ENCODE results near the gene ANKRD10. TPM values are rescaled to one million over a fixed set of nuclear protein-coding genes. Genes with fewer than 3 reads are reported as not detected.

ANKRD10 gene
- total RNA-seq, 1 donor from 2014 or later: 132 TPM

- Histone ChIP-seq H3K36me3 (ENCODE audit: control insufficient read depth in 3 of 3, insufficient read depth in 3 of 3, low read length in 3 of 3) (no peaks in the 10 kb centered on the region), H3K27ac (ENCODE audit: low read depth, low read length) (no peak overlapping the region), H3K27me3 (ENCODE audit: control insufficient read depth in 3 of 3, insufficient read depth in 3 of 3, low read length in 3 of 3) (no peaks in the 10 kb centered on the region), H3K9me3 (ENCODE audit: control insufficient read depth in 3 of 3, low read length in 3 of 3) (peaks cover 0 to 6% (median 4%) of the 10 kb centered on the region in 3 donors), H3K9ac (ENCODE audit: low read depth in 1 of 3, low read length in 3 of 3) (no peak overlapping the region), H3K4me1 (ENCODE audit: control insufficient read depth in 3 of 3, insufficient read depth in 3 of 3, low read length in 3 of 3) (peaks cover 12 to 18% (median 14%) of the 10 kb centered on the region in 3 donors), H3K4me3 (ENCODE audit: low read length in 3 of 3) (no peak overlapping the region)
These were observed 14.4 kb upstream of the ANKRD10 start for GRCh38 chr13:110929104-110929777.

GRCh38 chr13:110925023-110925612 lies 10.2 kb upstream of the ANKRD10 start:
- no peaks in the 10 kb centered on the region for H3K36me3 ChIP-seq (ENCODE audit: control insufficient read depth in 3 of 3, insufficient read depth in 3 of 3, low read length in 3 of 3)
- H3K27ac ChIP-seq (ENCODE audit: low read depth, low read length): peak overlapping the region; percentile 81
- H3K4me3 ChIP-seq (ENCODE audit: low read length in 3 of 3): no peak overlapping the region
- H3K27me3 ChIP-seq (ENCODE audit: control insufficient read depth in 3 of 3, insufficient read depth in 3 of 3, low read length in 3 of 3): no peaks in the 10 kb centered on the region
- H3K4me1 ChIP-seq (ENCODE audit: control insufficient read depth in 3 of 3, insufficient read depth in 3 of 3, low read length in 3 of 3): peaks cover 14 to 31% (median 21%) of the 10 kb centered on the region in 3 donors
- H3K9ac ChIP-seq (ENCODE audit: low read depth in 1 of 3, low read length in 3 of 3): peak overlapping the region in 2 of 3 donors; percentile 36 to 47
- peaks cover 0 to 2% (median 0%) of the 10 kb centered on the region in 3 donors for H3K9me3 ChIP-seq (ENCODE audit: control insufficient read depth in 3 of 3, low read length in 3 of 3)

DNA sequence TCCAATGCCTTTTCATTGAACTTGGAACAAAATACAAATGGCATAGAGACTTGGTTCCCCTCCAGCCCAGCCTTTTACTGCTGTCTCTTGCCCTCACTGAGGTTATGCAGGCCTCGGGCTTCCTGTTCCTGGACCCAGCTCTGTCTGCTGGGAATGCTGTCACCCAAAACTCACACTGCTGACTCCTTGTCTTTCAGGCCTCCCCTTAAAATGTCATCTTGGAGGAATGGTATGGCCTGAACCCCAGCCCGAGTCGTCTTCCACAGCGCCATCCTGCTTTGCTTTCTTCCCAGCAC lies 9.7 kb upstream of the ANKRD10 start:
- H3K36me3 ChIP-seq (ENCODE audit: control insufficient read depth in 3 of 3, insufficient read depth in 3 of 3, low read length in 3 of 3): no peaks in the 10 kb centered on the region
- H3K4me3 ChIP-seq (ENCODE audit: low read length in 3 of 3): no peak overlapping the region
- H3K4me1 ChIP-seq (ENCODE audit: control insufficient read depth in 3 of 3, insufficient read depth in 3 of 3, low read length in 3 of 3): peaks cover 14 to 31% (median 22%) of the 10 kb centered on the region in 3 donors
- peak overlapping the region; percentile 81 for H3K27ac ChIP-seq (ENCODE audit: low read depth, low read length)
- H3K27me3 ChIP-seq (ENCODE audit: control insufficient read depth in 3 of 3, insufficient read depth in 3 of 3, low read length in 3 of 3): no peaks in the 10 kb centered on the region
- H3K9ac ChIP-seq (ENCODE audit: low read depth in 1 of 3, low read length in 3 of 3): peak overlapping the region in 2 of 3 donors; percentile 36 to 47
- H3K9me3 ChIP-seq (ENCODE audit: control insufficient read depth in 3 of 3, low read length in 3 of 3): no peaks in the 10 kb centered on the region

DNA sequence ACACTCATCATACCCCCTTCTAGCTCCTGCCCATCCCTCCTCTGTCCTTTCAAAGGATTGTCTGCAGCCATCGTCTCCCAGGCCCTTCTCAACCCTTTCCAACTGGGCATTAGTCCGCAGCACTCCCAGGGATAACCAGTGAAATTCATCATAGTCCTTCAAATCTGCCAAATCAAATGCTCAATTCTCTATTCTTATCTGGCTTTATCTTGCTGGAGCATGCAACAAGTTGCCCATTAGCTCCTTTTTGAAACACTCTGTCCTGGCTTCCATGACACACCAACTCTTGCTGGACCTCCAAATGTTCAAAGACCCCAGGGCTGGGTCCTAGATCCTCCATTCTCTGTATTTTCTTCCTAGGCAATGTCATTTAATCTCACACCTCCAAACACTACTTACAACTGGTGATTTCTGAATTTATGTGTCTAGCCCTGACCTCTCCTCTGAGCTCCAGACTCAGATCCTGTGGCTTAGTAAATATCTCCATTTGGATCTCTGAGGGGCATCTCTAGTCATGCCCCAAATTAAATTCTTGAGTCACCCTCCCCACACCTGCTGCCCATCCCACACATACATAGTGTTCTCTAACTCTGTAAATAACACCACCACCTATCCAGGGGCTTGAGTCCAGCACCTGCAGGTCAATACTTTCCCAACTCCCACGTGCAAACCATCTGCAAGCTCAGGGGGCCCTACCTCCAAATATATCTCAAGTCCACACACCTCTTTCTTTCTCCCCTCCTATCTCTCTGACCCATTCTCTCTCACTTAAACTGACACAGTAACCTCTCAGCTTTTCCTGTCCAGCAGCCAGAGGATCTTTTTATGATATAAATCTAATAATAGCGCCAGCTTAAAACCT lies 9.1 kb upstream of the ANKRD10 start:
- H3K4me1 ChIP-seq (ENCODE audit: control insufficient read depth in 3 of 3, insufficient read depth in 3 of 3, low read length in 3 of 3): peaks cover 14 to 31% (median 22%) of the 10 kb centered on the region in 3 donors
- H3K9me3 ChIP-seq (ENCODE audit: control insufficient read depth in 3 of 3, low read length in 3 of 3): no peaks in the 10 kb centered on the region
- no peaks in the 10 kb centered on the region for H3K27me3 ChIP-seq (ENCODE audit: control insufficient read depth in 3 of 3, insufficient read depth in 3 of 3, low read length in 3 of 3)
- H3K27ac ChIP-seq (ENCODE audit: low read depth, low read length): peak overlapping the region; percentile 81
- no peaks in the 10 kb centered on the region for H3K36me3 ChIP-seq (ENCODE audit: control insufficient read depth in 3 of 3, insufficient read depth in 3 of 3, low read length in 3 of 3)
- no peak overlapping the region for H3K4me3 ChIP-seq (ENCODE audit: low read length in 3 of 3)
- H3K9ac ChIP-seq (ENCODE audit: low read depth in 1 of 3, low read length in 3 of 3): no peak overlapping the region

DNA sequence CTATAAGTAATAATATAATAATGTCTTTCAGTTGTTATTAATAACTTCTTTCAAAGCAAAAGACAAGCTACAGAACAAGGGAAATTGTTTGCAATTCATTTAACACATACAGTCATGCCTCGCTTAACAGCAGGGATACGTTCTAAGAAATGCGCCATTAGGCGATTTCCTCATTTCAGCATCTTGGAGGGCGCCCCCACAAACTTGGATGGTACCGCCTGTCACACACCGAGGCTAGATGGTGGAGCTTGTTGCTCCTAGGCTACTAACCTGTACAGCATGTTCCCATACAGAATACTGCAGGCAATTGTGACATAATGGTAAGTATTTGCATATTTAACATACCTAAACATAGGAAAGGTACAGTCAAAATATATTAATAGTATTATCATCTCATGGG lies 8.2 kb upstream of the ANKRD10 start:
- Histone ChIP-seq H3K27ac (ENCODE audit: low read depth, low read length) (no peak overlapping the region), H3K9me3 (ENCODE audit: control insufficient read depth in 3 of 3, low read length in 3 of 3) (no peaks in the 10 kb centered on the region), H3K27me3 (ENCODE audit: control insufficient read depth in 3 of 3, insufficient read depth in 3 of 3, low read length in 3 of 3) (no peaks in the 10 kb centered on the region), H3K4me1 (ENCODE audit: control insufficient read depth in 3 of 3, insufficient read depth in 3 of 3, low read length in 3 of 3) (peaks cover 14 to 31% (median 22%) of the 10 kb centered on the region in 3 donors), H3K4me3 (ENCODE audit: low read length in 3 of 3) (no peak overlapping the region), H3K36me3 (ENCODE audit: control insufficient read depth in 3 of 3, insufficient read depth in 3 of 3, low read length in 3 of 3) (no peaks in the 10 kb centered on the region), H3K9ac (ENCODE audit: low read depth in 1 of 3, low read length in 3 of 3) (no peak overlapping the region)

DNA sequence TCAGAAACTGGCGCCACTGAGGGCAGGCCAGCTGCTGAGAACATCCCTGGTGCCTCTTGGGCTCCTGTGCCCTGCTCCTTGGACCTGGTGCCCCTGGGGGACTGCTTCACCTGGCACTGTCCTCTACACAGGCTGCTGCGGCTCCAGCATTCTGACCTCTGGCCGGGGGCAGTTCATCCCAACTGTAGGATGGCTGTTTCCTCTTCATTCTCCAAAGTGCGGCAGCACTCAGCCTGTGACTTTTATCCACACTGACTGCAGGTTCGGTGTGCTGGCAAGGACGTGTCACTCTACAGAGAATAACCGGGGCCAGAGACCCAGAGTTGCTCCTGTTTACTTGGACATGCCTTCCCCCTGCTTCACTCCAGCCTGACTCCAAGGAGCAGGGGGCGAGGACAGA lies 7.6 kb upstream of the ANKRD10 start:
- H3K36me3 ChIP-seq (ENCODE audit: control insufficient read depth in 3 of 3, insufficient read depth in 3 of 3, low read length in 3 of 3): no peaks in the 10 kb centered on the region

DNA sequence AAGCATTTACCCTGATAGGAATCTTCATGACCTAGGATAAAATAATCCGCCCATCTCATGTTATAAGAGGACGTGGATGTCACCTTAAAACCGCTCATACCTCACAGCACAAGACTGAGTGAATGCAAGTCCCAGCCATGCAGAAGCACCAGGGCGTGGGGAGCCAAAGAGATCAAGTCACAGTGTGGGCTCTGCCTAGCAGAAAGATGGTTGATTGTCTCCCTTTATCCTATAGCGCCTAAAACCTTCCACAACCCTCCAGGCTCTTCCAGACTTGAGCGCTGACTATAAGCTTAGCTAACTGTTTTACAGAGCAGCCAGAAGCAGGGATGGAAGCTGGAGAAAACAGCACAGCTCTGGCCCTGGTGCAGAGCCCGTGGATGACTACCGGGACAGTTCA lies 6.8 kb upstream of the ANKRD10 start:
- Histone ChIP-seq H3K27me3 (ENCODE audit: control insufficient read depth in 3 of 3, insufficient read depth in 3 of 3, low read length in 3 of 3) (no peaks in the 10 kb centered on the region), H3K27ac (ENCODE audit: low read depth, low read length) (no peak overlapping the region), H3K9me3 (ENCODE audit: control insufficient read depth in 3 of 3, low read length in 3 of 3) (no peaks in the 10 kb centered on the region), H3K36me3 (ENCODE audit: control insufficient read depth in 3 of 3, insufficient read depth in 3 of 3, low read length in 3 of 3) (no peaks in the 10 kb centered on the region), H3K4me3 (ENCODE audit: low read length in 3 of 3) (no peak overlapping the region), H3K4me1 (ENCODE audit: control insufficient read depth in 3 of 3, insufficient read depth in 3 of 3, low read length in 3 of 3) (peaks cover 18 to 34% (median 25%) of the 10 kb centered on the region in 3 donors), H3K9ac (ENCODE audit: low read depth in 1 of 3, low read length in 3 of 3) (no peak overlapping the region)

More for the DNA sequence above, 7.6 kb upstream of the ANKRD10 start:
- Histone ChIP-seq H3K4me1 (ENCODE audit: control insufficient read depth in 3 of 3, insufficient read depth in 3 of 3, low read length in 3 of 3) (peaks cover 14 to 31% (median 22%) of the 10 kb centered on the region in 3 donors), H3K27me3 (ENCODE audit: control insufficient read depth in 3 of 3, insufficient read depth in 3 of 3, low read length in 3 of 3) (no peaks in the 10 kb centered on the region), H3K9me3 (ENCODE audit: control insufficient read depth in 3 of 3, low read length in 3 of 3) (no peaks in the 10 kb centered on the region), H3K4me3 (ENCODE audit: low read length in 3 of 3) (no peak overlapping the region), H3K9ac (ENCODE audit: low read depth in 1 of 3, low read length in 3 of 3) (no peak overlapping the region), H3K27ac (ENCODE audit: low read depth, low read length) (no peak overlapping the region)

DNA sequence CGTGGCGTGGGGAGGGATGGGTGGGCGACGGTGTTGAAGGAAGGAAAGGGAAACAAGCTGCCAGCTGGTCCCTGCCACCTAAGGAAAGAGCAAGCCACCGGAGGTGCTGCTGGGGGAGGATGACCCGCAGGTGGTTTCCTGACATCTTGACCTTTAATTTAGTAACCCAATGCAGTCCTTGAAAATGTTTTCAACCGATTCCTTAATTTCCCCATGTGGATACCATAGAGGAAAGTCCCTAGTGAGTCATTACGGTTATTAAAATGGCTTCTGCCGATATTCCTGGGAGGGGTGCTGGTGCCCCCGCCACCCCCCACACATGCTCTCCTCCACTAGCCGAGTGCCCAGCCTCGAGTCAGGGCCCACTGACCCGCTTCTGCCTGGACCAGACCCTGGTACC lies 6.3 kb upstream of the ANKRD10 start:
- Histone ChIP-seq H3K27me3 (ENCODE audit: control insufficient read depth in 3 of 3, insufficient read depth in 3 of 3, low read length in 3 of 3) (no peaks in the 10 kb centered on the region), H3K9ac (ENCODE audit: low read depth in 1 of 3, low read length in 3 of 3) (no peak overlapping the region), H3K36me3 (ENCODE audit: control insufficient read depth in 3 of 3, insufficient read depth in 3 of 3, low read length in 3 of 3) (no peaks in the 10 kb centered on the region), H3K27ac (ENCODE audit: low read depth, low read length) (no peak overlapping the region), H3K4me3 (ENCODE audit: low read length in 3 of 3) (no peak overlapping the region), H3K4me1 (ENCODE audit: control insufficient read depth in 3 of 3, insufficient read depth in 3 of 3, low read length in 3 of 3) (peaks cover 22 to 31% (median 28%) of the 10 kb centered on the region in 3 donors), H3K9me3 (ENCODE audit: control insufficient read depth in 3 of 3, low read length in 3 of 3) (no peaks in the 10 kb centered on the region)

- H3K36me3 ChIP-seq (ENCODE audit: control insufficient read depth in 3 of 3, insufficient read depth in 3 of 3, low read length in 3 of 3): no peaks in the 10 kb centered on the region
- H3K4me3 ChIP-seq (ENCODE audit: low read length in 3 of 3): no peak overlapping the region
- H3K9ac ChIP-seq (ENCODE audit: low read depth in 1 of 3, low read length in 3 of 3): no peak overlapping the region
- peaks cover 19 to 25% (median 21%) of the 10 kb centered on the region in 3 donors for H3K4me1 ChIP-seq (ENCODE audit: control insufficient read depth in 3 of 3, insufficient read depth in 3 of 3, low read length in 3 of 3)
- H3K27me3 ChIP-seq (ENCODE audit: control insufficient read depth in 3 of 3, insufficient read depth in 3 of 3, low read length in 3 of 3): no peaks in the 10 kb centered on the region
- H3K27ac ChIP-seq (ENCODE audit: low read depth, low read length): no peak overlapping the region
- H3K9me3 ChIP-seq (ENCODE audit: control insufficient read depth in 3 of 3, low read length in 3 of 3): no peaks in the 10 kb centered on the region
These were observed 5.2 kb upstream of the ANKRD10 start for GRCh38 chr13:110920038-110920437.
